Natural killer cell (primary cell): Measurements from ENCODE around the gene GKAP1. TPM values are rescaled to one million over a fixed set of nuclear protein-coding genes. Genes with fewer than 3 reads are reported as not detected.

Experiments
- ATAC-seq, 3 donors: fragments of 150-1000 bp in 2 of 3; fragments of 200-7000 bp in 1 of 3; cut with Tn5 transposase; 1 replicate in 1 of 3; 2 replicates in 2 of 3; pipeline ENCODE4 v1.10.0; 2021; ENCODE audit warnings: mild to moderate bottlenecking in 2 of 3, moderate library complexity in 2 of 3
- DNase-seq, 2 donors: peaks; one replicate each; pipeline versions ENCODE4 v3.0.0 to v3.0.0-alpha.2; 2013 to 2021; ENCODE audit warnings: mixed read lengths in 1 of 2
- H3K27ac ChIP-seq: one replicate; pipeline ENCODE4 v1.5.1; 2013; ENCODE audit warnings: mild to moderate bottlenecking, low read length
- H3K27me3 ChIP-seq: one replicate; pipeline ENCODE4 v1.6.1; 2013; ENCODE audit warnings: low read length; ENCODE audit not compliant: control insufficient read depth, insufficient read depth
- H3K36me3 ChIP-seq: one replicate; pipeline ENCODE4 v1.6.1; 2013; ENCODE audit warnings: low read length; ENCODE audit not compliant: control insufficient read depth, insufficient read depth
- H3K4me1 ChIP-seq: one replicate; pipeline ENCODE4 v1.6.1; 2013; ENCODE audit warnings: low read length; ENCODE audit not compliant: control insufficient read depth, insufficient read depth
- H3K4me3 ChIP-seq: one replicate; pipeline ENCODE4 v1.5.1; 2013; ENCODE audit warnings: low read length
- H3K9me3 ChIP-seq: one replicate; pipeline ENCODE4 v1.6.1; 2013; ENCODE audit warnings: low read length; ENCODE audit not compliant: control insufficient read depth, insufficient read depth
- H3K27ac Mint-ChIP-seq, 2 donors: one replicate each; pipeline ENCODE4 v1.8.0; 2022; ENCODE audit warnings: mild to moderate bottlenecking in 2 of 2, mixed read lengths in 2 of 2, moderate library complexity in 1 of 2
- H3K27me3 Mint-ChIP-seq, 2 donors: one replicate each; pipeline ENCODE4 v1.8.0; 2022; ENCODE audit warnings: low read depth in 2 of 2, mixed read lengths in 2 of 2
- H3K36me3 Mint-ChIP-seq: one replicate; pipeline ENCODE4 v1.8.0; 2022; ENCODE audit warnings: mixed read lengths
- H3K4me1 Mint-ChIP-seq, 2 donors: one replicate each; pipeline ENCODE4 v1.8.0; 2022; ENCODE audit warnings: mixed read lengths in 2 of 2
- H3K4me3 Mint-ChIP-seq: one replicate; pipeline ENCODE4 v1.8.0; 2022; ENCODE audit warnings: mild to moderate bottlenecking, moderate library complexity, mixed read lengths
- H3K9me3 Mint-ChIP-seq, 2 donors: one replicate each; pipeline ENCODE4 v1.8.0; 2022; ENCODE audit warnings: mixed read lengths in 2 of 2
- WGBS: methylation state at CpG from one replicate; pipeline ENCODE4 v1.1.7; 2013; ENCODE audit warnings: missing lambda C conversion rate; ENCODE audit not compliant: insufficient coverage; 5-methylcytosine and 5-hydroxymethylcytosine counted together
- intact Hi-C: fragments of 100-400 bp; cut with micrococcal nuclease; formaldehyde crosslinking; loops from one replicate; pipeline ENCODE4 v1.14.2; 2022
- total RNA-seq, 4 donors: library from RNA; stranded (reverse); fragments of 120-200 nt in 1 of 4; gene quantifications; one replicate each; pipeline versions ENCODE4 v1.2.3 to v1.2.4, GENCODE V29; 2013 to 2022
- TF ChIP-seq, protein P1 (sequence below): fragments of 200-600 bp; IDR thresholded peaks from one replicate; pipeline ENCODE4 v1.8.0; 2022; ENCODE audit warnings: antibody characterized with exemption

GKAP1 gene
- total RNA-seq, 3 donors from 2014 or later (not counting 1 experiment from before 2014, with no cell fraction given), result 4.0 to 9.4 (median 5.6) TPM

GRCh38 chr9:83708515-83709158 is 108.9 kb downstream of the GKAP1 start:
- ATAC-seq, result peak; percentile 36 to 67 (median 43)
- TF ChIP-seq, protein P1, sequence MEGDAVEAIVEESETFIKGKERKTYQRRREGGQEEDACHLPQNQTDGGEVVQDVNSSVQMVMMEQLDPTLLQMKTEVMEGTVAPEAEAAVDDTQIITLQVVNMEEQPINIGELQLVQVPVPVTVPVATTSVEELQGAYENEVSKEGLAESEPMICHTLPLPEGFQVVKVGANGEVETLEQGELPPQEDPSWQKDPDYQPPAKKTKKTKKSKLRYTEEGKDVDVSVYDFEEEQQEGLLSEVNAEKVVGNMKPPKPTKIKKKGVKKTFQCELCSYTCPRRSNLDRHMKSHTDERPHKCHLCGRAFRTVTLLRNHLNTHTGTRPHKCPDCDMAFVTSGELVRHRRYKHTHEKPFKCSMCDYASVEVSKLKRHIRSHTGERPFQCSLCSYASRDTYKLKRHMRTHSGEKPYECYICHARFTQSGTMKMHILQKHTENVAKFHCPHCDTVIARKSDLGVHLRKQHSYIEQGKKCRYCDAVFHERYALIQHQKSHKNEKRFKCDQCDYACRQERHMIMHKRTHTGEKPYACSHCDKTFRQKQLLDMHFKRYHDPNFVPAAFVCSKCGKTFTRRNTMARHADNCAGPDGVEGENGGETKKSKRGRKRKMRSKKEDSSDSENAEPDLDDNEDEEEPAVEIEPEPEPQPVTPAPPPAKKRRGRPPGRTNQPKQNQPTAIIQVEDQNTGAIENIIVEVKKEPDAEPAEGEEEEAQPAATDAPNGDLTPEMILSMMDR, result peak; percentile 22
- H3K27me3 ChIP-seq, result no peaks in the 10 kb centered on the region
- H3K27me3 Mint-ChIP-seq, result peaks cover 0 to 2% of the 10 kb centered on the region in 2 donors
- H3K27ac ChIP-seq, result peak overlapping the region; percentile 91
- DNase-seq, result peak; percentile 64 to 75
- intact Hi-C loops, result loop anchor here (1.0 to 5.0 kb wide), 4 partner anchors 85 to 274 kb away; partner anchors contain the start of genes GKAP1, HNRNPK, IDNK and KIF27
- peak overlapping the region; percentile 96 for H3K4me3 ChIP-seq
- peaks cover 12% of the 10 kb centered on the region for H3K4me1 ChIP-seq
- H3K4me1 Mint-ChIP-seq, result peaks cover 29 to 31% of the 10 kb centered on the region in 2 donors
- H3K27ac Mint-ChIP-seq, result peak overlapping the region; percentile 99 to 100
- whole genome bisulfite sequencing, result 19% methylated on average over 20 of the region's 20 CpGs
- H3K9me3 Mint-ChIP-seq, result no peaks in the 10 kb centered on the region
- no peaks in the 10 kb centered on the region for H3K36me3 Mint-ChIP-seq
- no peaks in the 10 kb centered on the region for H3K36me3 ChIP-seq
- H3K4me3 Mint-ChIP-seq, result peak overlapping the region; percentile 96
- no peaks in the 10 kb centered on the region for H3K9me3 ChIP-seq

DNA sequence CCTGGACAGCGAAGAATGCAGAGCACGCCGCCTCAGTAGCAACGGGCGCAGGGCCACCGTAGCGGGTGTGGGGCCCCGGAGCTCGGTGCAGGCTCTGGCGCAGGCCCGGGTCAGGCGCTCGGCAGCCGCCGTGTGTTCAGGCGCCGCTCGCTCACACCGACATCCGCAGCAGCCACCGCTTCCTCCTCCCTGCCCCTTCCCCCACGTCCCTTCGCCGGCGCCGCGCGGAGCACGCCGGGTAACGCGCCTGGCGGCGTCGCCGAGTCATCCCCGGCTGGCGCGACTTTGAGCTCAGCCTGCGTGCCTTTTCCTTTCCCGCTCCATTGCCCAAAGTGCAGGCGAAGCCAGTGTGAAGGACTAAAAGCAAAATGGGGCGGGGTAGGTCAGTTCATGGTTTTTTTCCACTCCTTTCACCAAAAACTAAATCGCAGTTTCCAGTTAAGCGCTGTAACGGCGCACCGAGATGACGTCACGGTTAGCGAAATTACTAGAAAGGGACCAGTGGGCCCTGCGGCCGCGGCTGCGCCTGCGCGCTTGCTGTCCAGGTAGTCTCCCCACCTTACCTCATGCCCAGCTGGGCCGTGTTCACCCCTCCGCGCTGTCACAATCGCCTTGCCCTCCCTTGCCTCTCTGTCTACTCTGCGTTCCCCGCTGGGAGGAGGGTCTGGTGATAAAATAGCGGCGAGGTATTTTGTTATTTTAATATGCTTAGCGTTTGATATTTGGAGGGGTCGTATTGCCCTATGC is 109.6 kb downstream of the GKAP1 start, which contains the start of gene UBQLN1:
Gene UBQLN1, minus strand, starts transcription at position 191 of the 747 bp plus-strand sequence. CDS start 279 bp downstream, outside the sequence.
- Mint-ChIP-seq H3K9me3 (no peaks in the 10 kb centered on the region), H3K4me3 (peak within 1 kb of the TSS; percentile 96), H3K27ac (peak within 1 kb of the TSS; percentile 99 to 100), H3K27me3 (peaks cover 0 to 2% of the 10 kb centered on the region in 2 donors), H3K4me1 (peaks cover 31 to 32% of the 10 kb centered on the region in 2 donors), H3K36me3 (no peaks in the 10 kb centered on the region)
- no peaks in the 10 kb centered on the region for H3K36me3 ChIP-seq
- 0% methylated on average over 67 of the region's 67 CpGs for WGBS
- no peaks in the 10 kb centered on the region for H3K9me3 ChIP-seq
- peak; percentile 80 to 91 (median 86) for ATAC-seq
- peak within 1 kb of the TSS; percentile 91 for H3K27ac ChIP-seq
- H3K27me3 ChIP-seq, result no peaks in the 10 kb centered on the region
- intact Hi-C loops, result loop anchor here (1.0 to 5.0 kb wide), 4 partner anchors 85 to 274 kb away; partner anchors contain the start of genes GKAP1, HNRNPK, IDNK and KIF27
- peak within 1 kb of the TSS; percentile 96 for H3K4me3 ChIP-seq
- peak; percentile 93 to 97 for DNase-seq
- TF ChIP-seq, protein P1, result no peak
- H3K4me1 ChIP-seq, result peaks cover 12% of the 10 kb centered on the region

DNA sequence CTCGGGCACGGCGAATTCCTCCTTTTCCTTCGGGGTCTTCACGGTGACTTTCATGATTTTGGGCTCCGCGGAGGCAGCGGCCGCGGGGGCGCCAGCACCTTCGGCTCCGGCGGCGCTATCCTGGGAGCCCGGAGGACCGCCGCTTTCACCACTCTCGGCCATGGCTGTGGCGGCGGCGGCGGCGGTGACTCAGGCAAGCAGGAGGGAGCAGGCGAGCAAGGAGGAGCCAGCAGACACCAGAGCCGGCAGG is 110.1 kb downstream of the GKAP1 start:
- WGBS, result under 1% methylated on average over 26 of the region's 26 CpGs
- Histone ChIP-seq H3K27me3 (no peaks in the 10 kb centered on the region), H3K27ac (peak overlapping the region; percentile 91), H3K9me3 (no peaks in the 10 kb centered on the region), H3K36me3 (no peaks in the 10 kb centered on the region), H3K4me1 (peaks cover 12% of the 10 kb centered on the region), H3K4me3 (peak overlapping the region; percentile 96)
- DNase-seq, result no peak
- Mint-ChIP-seq H3K4me1 (peaks cover 31 to 35% of the 10 kb centered on the region in 2 donors), H3K4me3 (peak overlapping the region; percentile 96), H3K9me3 (no peaks in the 10 kb centered on the region), H3K36me3 (no peaks in the 10 kb centered on the region), H3K27ac (peak overlapping the region; percentile 99 to 100), H3K27me3 (peaks cover 0 to 2% of the 10 kb centered on the region in 2 donors)
- TF ChIP-seq, protein P1, result no peak
- intact Hi-C loops, result loop anchor here (5.0 kb wide), 2 partner anchors 215 to 275 kb away; partner anchors contain the start of genes HNRNPK, KIF27 and RMI1
- ATAC-seq, result peak in 1 of 3 donors; percentile 67
